Measurements from ENCODE around the gene PLXNA1.
A peak's percentile ranks its signal among the peaks of the same experiment; 100 is the strongest.

Gene PLXNA1

DNA sequence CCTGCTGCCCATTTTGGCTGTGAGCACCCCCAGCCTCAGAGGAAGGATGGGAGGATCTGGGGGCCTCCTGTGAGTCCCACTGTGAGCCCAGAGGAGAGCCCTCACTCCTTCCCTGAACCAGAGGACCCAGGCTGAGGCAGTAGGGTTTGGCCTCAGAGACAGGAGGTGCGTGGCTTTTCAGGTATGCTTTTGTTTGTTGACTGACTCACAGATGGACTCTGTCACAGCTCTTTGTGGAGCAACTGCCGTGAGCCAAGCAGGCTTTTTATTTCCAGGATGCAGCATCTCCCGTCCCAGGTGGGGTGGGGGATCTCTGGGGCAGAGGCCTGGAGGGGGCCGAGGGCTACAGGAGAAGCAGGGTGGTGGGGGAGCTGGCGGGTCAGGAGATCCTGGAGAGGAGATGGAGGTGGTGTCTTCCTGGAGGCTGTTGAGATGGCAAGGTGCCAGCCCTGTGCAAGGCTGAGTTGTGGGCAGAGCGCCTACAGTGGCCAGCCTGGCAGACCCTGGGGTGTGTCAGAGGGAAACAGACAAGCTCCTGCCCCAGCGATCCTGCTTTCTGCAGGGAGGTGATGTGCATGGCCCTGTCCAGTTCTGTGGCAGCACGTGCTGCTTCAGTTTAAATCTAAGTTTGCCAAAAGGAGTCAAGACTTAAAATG is 24.0 kb downstream of the PLXNA1 start:
- Histone ChIP-seq H3K27ac (ENCODE audit: poor library complexity, severe bottlenecking) (no peak overlapping the region), H3K4me3 (ENCODE audit: severe bottlenecking) (no peak overlapping the region), H3K9me3 (ENCODE audit: severe bottlenecking) (no peaks in the 10 kb centered on the region), H3K36me3 (ENCODE audit: low read depth) (peaks cover 33% of the 10 kb centered on the region), H3K4me1 (ENCODE audit: insufficient read depth, poor library complexity, severe bottlenecking) (peaks cover 14% of the 10 kb centered on the region), H3K27me3 (ENCODE audit: insufficient read depth, poor library complexity, severe bottlenecking) (no peaks in the 10 kb centered on the region)
- ATAC-seq (ENCODE audit: low read depth) (peak; percentile 22; the same call in 1 of the 3 replicates), DNase-seq (ENCODE audit: low spot score) (no peak)
- TF ChIP-seq CTCF (IDR thresholded peaks at IDR 0.05; ENCODE audit: poor library complexity, severe bottlenecking) = no peak

- no peak for TF ChIP-seq CTCF (IDR thresholded peaks at IDR 0.05; ENCODE audit: poor library complexity, severe bottlenecking)
- no peak overlapping the region for H3K27ac ChIP-seq (ENCODE audit: poor library complexity, severe bottlenecking)
- no peak overlapping the region for H3K4me3 ChIP-seq (ENCODE audit: severe bottlenecking)
- H3K4me1 ChIP-seq (ENCODE audit: insufficient read depth, poor library complexity, severe bottlenecking) = peaks cover 8% of the 10 kb centered on the region
- peaks cover 47% of the 10 kb centered on the region for H3K36me3 ChIP-seq (ENCODE audit: low read depth)
- H3K27me3 ChIP-seq (ENCODE audit: insufficient read depth, poor library complexity, severe bottlenecking) = no peaks in the 10 kb centered on the region
- DNase-seq (ENCODE audit: low spot score) (no peak), ATAC-seq (ENCODE audit: low read depth) (no peak)
- H3K9me3 ChIP-seq (ENCODE audit: severe bottlenecking) = no peaks in the 10 kb centered on the region
These were observed 25.3 kb downstream of the PLXNA1 start for GRCh38 chr3:127008236-127008635.

GRCh38 chr3:127009531-127009930 is 26.6 kb downstream of the PLXNA1 start:
- H3K27ac ChIP-seq (ENCODE audit: poor library complexity, severe bottlenecking) = no peak overlapping the region
- H3K4me1 ChIP-seq (ENCODE audit: insufficient read depth, poor library complexity, severe bottlenecking) = peaks cover 8% of the 10 kb centered on the region
- no peaks in the 10 kb centered on the region for H3K27me3 ChIP-seq (ENCODE audit: insufficient read depth, poor library complexity, severe bottlenecking)
- TF ChIP-seq CTCF (IDR thresholded peaks at IDR 0.05; ENCODE audit: poor library complexity, severe bottlenecking) = no peak
- peaks cover 47% of the 10 kb centered on the region for H3K36me3 ChIP-seq (ENCODE audit: low read depth)
- DNase-seq (ENCODE audit: low spot score) = no peak
- H3K9me3 ChIP-seq (ENCODE audit: severe bottlenecking) = no peaks in the 10 kb centered on the region
- H3K4me3 ChIP-seq (ENCODE audit: severe bottlenecking) = no peak overlapping the region
- ATAC-seq (ENCODE audit: low read depth) = no peak

GRCh38 chr3:127011270-127011992 is 28.5 kb downstream of the PLXNA1 start:
- Histone ChIP-seq H3K4me3 (ENCODE audit: severe bottlenecking) (no peak overlapping the region), H3K27ac (ENCODE audit: poor library complexity, severe bottlenecking) (peak overlapping the region; percentile 31), H3K36me3 (ENCODE audit: low read depth) (peaks cover 61% of the 10 kb centered on the region), H3K27me3 (ENCODE audit: insufficient read depth, poor library complexity, severe bottlenecking) (no peaks in the 10 kb centered on the region), H3K4me1 (ENCODE audit: insufficient read depth, poor library complexity, severe bottlenecking) (peaks cover 8% of the 10 kb centered on the region), H3K9me3 (ENCODE audit: severe bottlenecking) (no peaks in the 10 kb centered on the region)
- no peak for DNase-seq (ENCODE audit: low spot score)
- no peak for ATAC-seq (ENCODE audit: low read depth)
- TF ChIP-seq CTCF (IDR thresholded peaks at IDR 0.05; ENCODE audit: poor library complexity, severe bottlenecking) = no peak

DNA sequence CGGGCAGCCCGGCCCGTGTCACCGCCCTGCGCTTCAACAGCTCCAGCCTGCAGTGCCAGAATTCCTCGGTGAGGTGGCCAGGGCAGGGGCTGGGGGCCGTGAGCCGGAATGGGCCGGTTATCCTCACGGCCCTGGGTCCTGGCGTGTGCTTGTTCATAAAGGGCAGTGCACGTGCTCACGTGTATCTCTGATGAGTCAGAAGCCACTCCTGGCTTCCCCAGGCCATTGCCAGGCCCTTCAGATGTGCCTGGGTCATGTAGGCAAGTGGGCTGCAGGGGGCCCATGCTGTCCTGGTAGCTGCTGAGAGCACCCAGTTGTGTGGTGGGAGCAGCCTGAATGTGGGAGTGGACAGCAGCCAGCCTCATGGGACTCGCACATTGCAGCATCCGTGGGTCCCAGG is 29.2 kb downstream of the PLXNA1 start:
- no peaks in the 10 kb centered on the region for H3K27me3 ChIP-seq (ENCODE audit: insufficient read depth, poor library complexity, severe bottlenecking)
- DNase-seq (ENCODE audit: low spot score) (no peak), ATAC-seq (ENCODE audit: low read depth) (0 out of 3 replicates have a peak, but pooled peaks have one; percentile 20)
- H3K9me3 ChIP-seq (ENCODE audit: severe bottlenecking) = no peaks in the 10 kb centered on the region
- H3K36me3 ChIP-seq (ENCODE audit: low read depth) = peaks cover 68% of the 10 kb centered on the region
- H3K4me1 ChIP-seq (ENCODE audit: insufficient read depth, poor library complexity, severe bottlenecking) = peaks cover 8% of the 10 kb centered on the region
- peak overlapping the region; percentile 31 for H3K27ac ChIP-seq (ENCODE audit: poor library complexity, severe bottlenecking)
- TF ChIP-seq CTCF (IDR thresholded peaks at IDR 0.05; ENCODE audit: poor library complexity, severe bottlenecking) = no peak
- no peak overlapping the region for H3K4me3 ChIP-seq (ENCODE audit: severe bottlenecking)

Data from RWPE2 (cell line).